Esophagus squamous epithelium (tissue), 5 donors: ENCODE measurements around the gene TMSB4Y. TPM values are rescaled to one million over a fixed set of nuclear protein-coding genes. Genes with fewer than 3 reads are reported as not detected.
A peak's percentile ranks its signal among the peaks of the same experiment; 100 is the strongest.

Source experiments
- DNase-seq: peaks from one replicate; lab custom pipeline; 2025; lab: John Stamatoyannopoulos, UW
- H3K27ac ChIP-seq, 4 donors: fragments of 200-600 bp; sonication (generic); one replicate each; pipeline ENCODE4 v1.5.1; 2016 to 2019; ENCODE audit warnings: mild to moderate bottlenecking in 1 of 4
- H3K27me3 ChIP-seq, 4 donors: fragments of 200-600 bp; sonication (generic); 1 replicate in 3 of 4; 2 replicates in 1 of 4; pipeline versions ENCODE4 v1.5.1 to v1.6.0; 2017 to 2021; ENCODE audit warnings: antibody characterized with exemption in 1 of 4
- H3K36me3 ChIP-seq, 3 donors: fragments of 200-600 bp; sonication (generic); one replicate each; pipeline ENCODE4 v1.5.1; 2016 to 2019
- H3K4me1 ChIP-seq, 3 donors: fragments of 200-600 bp; sonication (generic); one replicate each; pipeline ENCODE4 v1.5.1; 2017 to 2019
- H3K4me3 ChIP-seq, 4 donors: fragments of 200-600 bp; sonication (generic); 1 replicate in 3 of 4; 2 replicates in 1 of 4; pipeline ENCODE4 v1.5.1; 2016 to 2019; ENCODE audit warnings: mild to moderate bottlenecking in 2 of 4, moderate library complexity in 1 of 4
- H3K9me3 ChIP-seq, 3 donors: fragments of 200-600 bp; sonication (generic); one replicate each; pipeline ENCODE4 v1.5.1; 2016 to 2019
- POLR2A ChIP-seq, 4 donors: fragments of 450-650 bp; IDR thresholded peaks; one replicate each; pipeline ENCODE4 v1.6.1; 2017; ENCODE audit warnings: antibody characterized with exemption in 4 of 4, mild to moderate bottlenecking in 4 of 4, moderate library complexity in 3 of 4
- WGBS, 2 donors: methylation state at CpG; one replicate each; pipeline ENCODE4 v1.1.5; 2018; 5-methylcytosine and 5-hydroxymethylcytosine counted together
- intact Hi-C: fragments of 100-400 bp; cut with DNase I; formaldehyde crosslinking; loops from one replicate; pipeline ENCODE4 v1.15.0; 2022
- total RNA-seq, 4 donors: library from RNA; depleted of rRNA; stranded (reverse); fragments of >200 nt; gene quantifications; one replicate each; pipeline ENCODE4 v1.1.0, GENCODE V29; 2016
- TF ChIP-seq, protein P1 (sequence below), 6 experiments: fragments of 450-650 bp in 4 of 6; fragments of 200-600 bp in 2 of 6; sonication (generic) in 2 of 6; IDR thresholded peaks; one replicate each; pipeline ENCODE4 v1.5.1; 2016 to 2019; ENCODE audit warnings: antibody characterized with exemption in 6 of 6, mild to moderate bottlenecking in 4 of 6, moderate library complexity in 4 of 6
- donor health status: DM: yes; HTN: yes; CAD: no.

TMSB4Y gene
- total RNA-seq, 4 donors from 2014 or later: 0.66 to 3.1 TPM; not detected in 2

DNA sequence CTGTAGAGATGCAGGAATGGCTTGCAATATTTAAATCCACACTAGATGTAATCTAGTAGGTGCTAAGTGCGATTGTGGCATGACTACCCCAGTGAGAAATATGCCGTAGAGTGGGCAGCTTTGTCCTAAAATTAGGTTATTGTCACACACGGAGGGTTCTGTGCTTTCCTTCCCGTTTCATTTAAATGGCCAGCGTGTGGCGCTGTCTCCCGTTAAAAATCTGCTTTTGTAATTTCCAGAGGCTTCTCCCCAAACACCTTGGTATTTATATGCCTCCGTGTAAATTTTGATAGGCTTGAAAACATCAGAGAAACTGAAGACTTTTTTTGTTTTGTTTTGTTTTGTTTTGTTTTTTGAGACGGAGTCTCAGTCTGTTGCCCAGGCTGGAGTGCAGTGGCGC, 34.9 kb downstream of the TMSB4Y start:
- H3K36me3 ChIP-seq: no peaks in the 10 kb centered on the region
- H3K4me3 ChIP-seq: no peak overlapping the region
- intact Hi-C loops: no loop called here
- no peaks in the 10 kb centered on the region for H3K9me3 ChIP-seq
- WGBS, 2 donors: 32% methylated on average over 7 of the region's 10 CpGs; no CpG with 5 or more reads in 1 of the 2 donors
- no peaks in the 10 kb centered on the region for H3K27me3 ChIP-seq
- no peak overlapping the region for H3K27ac ChIP-seq
- no peak for DNase-seq
- TF ChIP-seq, protein P1, sequence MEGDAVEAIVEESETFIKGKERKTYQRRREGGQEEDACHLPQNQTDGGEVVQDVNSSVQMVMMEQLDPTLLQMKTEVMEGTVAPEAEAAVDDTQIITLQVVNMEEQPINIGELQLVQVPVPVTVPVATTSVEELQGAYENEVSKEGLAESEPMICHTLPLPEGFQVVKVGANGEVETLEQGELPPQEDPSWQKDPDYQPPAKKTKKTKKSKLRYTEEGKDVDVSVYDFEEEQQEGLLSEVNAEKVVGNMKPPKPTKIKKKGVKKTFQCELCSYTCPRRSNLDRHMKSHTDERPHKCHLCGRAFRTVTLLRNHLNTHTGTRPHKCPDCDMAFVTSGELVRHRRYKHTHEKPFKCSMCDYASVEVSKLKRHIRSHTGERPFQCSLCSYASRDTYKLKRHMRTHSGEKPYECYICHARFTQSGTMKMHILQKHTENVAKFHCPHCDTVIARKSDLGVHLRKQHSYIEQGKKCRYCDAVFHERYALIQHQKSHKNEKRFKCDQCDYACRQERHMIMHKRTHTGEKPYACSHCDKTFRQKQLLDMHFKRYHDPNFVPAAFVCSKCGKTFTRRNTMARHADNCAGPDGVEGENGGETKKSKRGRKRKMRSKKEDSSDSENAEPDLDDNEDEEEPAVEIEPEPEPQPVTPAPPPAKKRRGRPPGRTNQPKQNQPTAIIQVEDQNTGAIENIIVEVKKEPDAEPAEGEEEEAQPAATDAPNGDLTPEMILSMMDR (IDR thresholded peaks at IDR 0.05): peak in 2 of 6 experiments; percentile 38 to 56
- no peak for TF ChIP-seq POLR2A (IDR thresholded peaks at IDR 0.05)
- H3K4me1 ChIP-seq: no peaks in the 10 kb centered on the region

DNA sequence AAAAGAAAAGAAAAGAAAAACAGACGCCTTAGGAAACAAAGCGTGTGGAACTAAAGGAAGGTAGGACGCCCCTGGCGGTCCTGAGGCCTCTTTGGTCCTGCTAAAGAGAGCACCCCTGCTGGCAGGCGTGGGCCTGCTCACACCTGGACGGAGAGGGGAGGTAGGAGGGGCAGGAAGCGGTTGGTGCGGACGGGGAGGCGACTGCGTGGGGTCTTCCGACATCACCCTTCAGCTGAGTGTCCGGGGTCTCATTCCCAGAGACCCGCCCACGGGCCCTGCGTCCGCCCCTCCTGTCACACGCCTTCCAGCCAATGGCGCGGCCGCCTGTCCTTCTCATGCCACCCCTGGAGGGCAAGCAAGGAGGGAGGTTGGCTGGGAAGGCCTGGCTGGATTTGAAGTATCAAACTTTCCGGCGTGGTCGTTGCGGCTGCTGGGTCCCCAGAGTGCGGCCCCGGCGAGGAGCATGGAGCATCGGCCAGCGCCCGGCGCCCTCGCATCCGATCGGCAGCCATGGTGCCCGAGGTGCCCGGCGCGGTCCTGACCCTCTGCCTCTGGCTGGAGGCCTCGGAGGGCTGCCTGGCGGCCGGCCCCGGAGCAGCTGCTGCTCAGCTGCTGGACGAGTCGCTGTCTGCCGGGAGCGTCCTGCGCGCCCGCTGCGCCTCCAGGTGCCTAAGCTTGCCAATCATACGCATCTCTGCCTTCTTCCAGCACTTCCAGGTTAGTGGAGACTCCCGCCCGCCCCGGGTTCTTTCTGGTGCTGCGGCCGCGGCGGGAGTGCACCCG, 47.8 kb downstream of the TMSB4Y start:
- no peak overlapping the region for H3K27ac ChIP-seq
- no peaks in the 10 kb centered on the region for H3K9me3 ChIP-seq
- DNase-seq: no peak
- no peaks in the 10 kb centered on the region for H3K36me3 ChIP-seq
- 3% methylated on average over 4 of the region's 60 CpGs; no CpG with 5 or more reads in 1 of the 2 donors for WGBS, 2 donors
- H3K4me3 ChIP-seq: peak overlapping the region in 2 of 4 donors; percentile 29 to 48
- peaks cover 0 to 24% (median 0%) of the 10 kb centered on the region in 3 donors for H3K4me1 ChIP-seq
- peaks cover 0 to 6% (median 0%) of the 10 kb centered on the region in 4 donors for H3K27me3 ChIP-seq
- intact Hi-C loops: no loop called here
- TF ChIP-seq, protein P1 (IDR thresholded peaks at IDR 0.05): peak in 1 of 6 experiments; percentile 28
- no peak for TF ChIP-seq POLR2A (IDR thresholded peaks at IDR 0.05)

DNA sequence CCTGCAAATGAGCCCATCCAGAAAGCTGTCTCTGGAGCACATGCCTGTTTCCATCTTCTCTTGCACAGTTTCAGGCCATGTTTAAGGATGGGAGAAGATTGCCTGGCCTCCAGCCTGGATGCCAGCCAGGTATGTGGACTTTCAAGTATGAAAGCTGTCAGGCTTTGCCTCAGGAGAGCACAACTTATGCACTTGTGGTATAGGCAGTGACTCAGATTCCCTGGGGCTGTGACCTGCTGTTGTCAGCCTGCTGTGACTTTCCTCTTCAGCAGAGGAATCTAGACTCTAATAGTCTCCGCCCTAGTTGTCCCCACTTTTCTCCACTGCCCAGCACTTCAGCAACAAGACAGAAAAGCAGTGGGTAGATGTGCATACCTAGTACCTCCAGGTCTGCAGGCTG, 51.0 kb downstream of the TMSB4Y start:
- no CpG with 5 or more reads among the region's 1 CpG for WGBS, 2 donors
- no peak for DNase-seq

More for the DNA sequence above, 51.0 kb downstream of the TMSB4Y start:
- H3K9me3 ChIP-seq: no peaks in the 10 kb centered on the region
- H3K4me3 ChIP-seq: no peak overlapping the region
- peaks cover 0 to 6% (median 0%) of the 10 kb centered on the region in 4 donors for H3K27me3 ChIP-seq
- no peaks in the 10 kb centered on the region for H3K36me3 ChIP-seq
- H3K4me1 ChIP-seq: peaks cover 0 to 24% (median 0%) of the 10 kb centered on the region in 3 donors
- TF ChIP-seq, protein P1 (IDR thresholded peaks at IDR 0.05): no peak
- no peak for TF ChIP-seq POLR2A (IDR thresholded peaks at IDR 0.05)
- no peak overlapping the region for H3K27ac ChIP-seq
- intact Hi-C loops: no loop called here

Other genes with a start within 250 kb of the TMSB4Y start
- gene UTY, start 223.9 kb upstream of the TMSB4Y start, total RNA-seq: 10 to 100 TPM in 2 of 4 donors, under 1 TPM in 1, not detected in 1; 0.06 to 48.8 (median 32.9) TPM